ENCODE data around the gene AJAP1.

GRCh38 chr1:4674117-4674516 is 19.7 kb downstream of the AJAP1 start:
- TF ChIP-seq POLR2A (IDR thresholded peaks at IDR 0.05) (no peak), CTCF (IDR thresholded peaks at IDR 0.05) (no peak)

All from sigmoid colon (tissue), 3 donors.